HG03139 (cell line): Measurements from ENCODE around the gene MYL3.

ENCODE experiments used
- ATAC-seq: cut with Tn5 transposase; IDR thresholded peaks from one replicate; pipeline ENCODE4 v1.9.1; 2021; ENCODE audit not compliant: unreplicated experiment

The MYL3 gene

GRCh38 chr3:46899151-46900006, 36.1 kb upstream of the MYL3 start:
- no peak for ATAC-seq

DNA sequence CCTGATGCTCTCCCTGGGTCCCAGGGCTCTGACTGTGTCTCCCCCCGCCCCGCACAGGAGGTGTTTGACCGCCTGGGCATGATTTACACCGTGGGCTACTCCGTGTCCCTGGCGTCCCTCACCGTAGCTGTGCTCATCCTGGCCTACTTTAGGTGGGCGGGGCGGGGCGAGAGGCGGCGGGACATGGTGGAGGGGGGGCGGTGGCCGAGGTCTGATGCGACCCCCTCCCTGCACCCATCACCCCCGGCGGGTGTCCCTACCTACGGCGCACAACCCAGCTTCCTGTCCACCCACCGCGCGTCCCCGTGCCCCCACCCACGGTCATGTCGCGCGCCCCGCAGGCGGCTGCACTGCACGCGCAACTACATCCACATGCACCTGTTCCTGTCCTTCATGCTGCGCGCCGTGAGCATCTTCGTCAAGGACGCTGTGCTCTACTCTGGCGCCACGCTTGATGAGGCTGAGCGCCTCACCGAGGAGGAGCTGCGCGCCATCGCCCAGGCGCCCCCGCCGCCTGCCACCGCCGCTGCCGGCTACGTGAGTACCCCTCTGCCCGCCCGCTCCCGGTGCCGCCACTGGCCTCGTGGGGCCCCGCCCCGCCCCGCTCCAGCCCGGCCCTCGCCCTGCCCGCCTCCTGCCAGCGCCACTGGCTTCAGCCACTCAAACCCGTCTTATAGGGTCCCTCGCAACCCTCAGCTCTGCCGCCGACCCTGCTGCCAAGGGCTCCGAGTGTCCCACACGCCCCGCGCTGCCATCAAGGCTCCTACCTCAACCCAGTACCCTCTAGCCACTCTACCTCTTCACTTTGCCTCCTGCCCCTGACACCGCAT, 35.3 kb upstream of the MYL3 start:
- no peak for ATAC-seq

GRCh38 chr3:46897829-46898320, 34.6 kb upstream of the MYL3 start:
- no peak for ATAC-seq

- ATAC-seq: no peak
Measured at GRCh38 chr3:46897031-46897430, 33.8 kb upstream of the MYL3 start.

DNA sequence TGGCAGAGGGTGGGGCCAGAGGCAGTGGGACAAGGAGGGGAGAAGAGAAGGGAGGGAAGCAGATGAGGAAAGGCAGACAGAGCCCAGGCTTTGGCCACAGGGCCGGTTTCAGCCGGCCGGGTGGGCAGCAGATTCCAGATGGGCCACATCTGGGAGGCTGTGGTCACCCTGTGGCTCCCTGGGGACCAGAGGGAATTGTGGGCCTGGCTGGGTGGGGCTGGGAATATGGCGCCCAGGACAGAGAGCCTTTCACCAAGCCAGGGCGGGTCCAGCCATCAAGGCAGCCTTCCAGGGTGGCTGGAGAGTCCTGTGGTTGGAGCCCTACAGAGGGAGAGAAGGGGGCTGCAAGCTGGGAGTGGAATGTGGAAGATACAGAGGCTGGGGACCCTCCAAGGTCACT, 33.1 kb upstream of the MYL3 start:
- no peak for ATAC-seq

DNA sequence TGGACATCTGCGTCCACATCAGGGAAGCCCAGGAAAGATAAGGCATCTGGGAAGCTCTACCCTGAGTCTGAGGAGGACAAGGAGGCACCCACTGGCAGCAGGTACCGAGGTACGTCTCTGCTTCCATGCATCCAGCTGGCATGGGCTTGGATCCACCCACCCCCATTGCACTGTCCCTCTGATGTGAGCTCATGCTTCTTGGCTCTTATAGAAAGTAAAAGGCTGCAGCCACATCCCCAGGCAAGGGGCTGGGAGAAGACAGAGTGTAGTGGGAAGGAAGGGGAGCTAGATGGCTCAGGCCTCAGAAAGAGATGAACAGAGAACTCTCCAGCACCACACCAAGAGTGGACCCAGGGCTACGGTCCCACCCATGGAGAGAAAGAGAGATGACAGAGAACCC, 32.5 kb upstream of the MYL3 start:
- no peak for ATAC-seq

GRCh38 chr3:46895204-46895660, 32.0 kb upstream of the MYL3 start:
- ATAC-seq: no peak

GRCh38 chr3:46894256-46894655, 31.0 kb upstream of the MYL3 start:
- ATAC-seq: no peak

DNA sequence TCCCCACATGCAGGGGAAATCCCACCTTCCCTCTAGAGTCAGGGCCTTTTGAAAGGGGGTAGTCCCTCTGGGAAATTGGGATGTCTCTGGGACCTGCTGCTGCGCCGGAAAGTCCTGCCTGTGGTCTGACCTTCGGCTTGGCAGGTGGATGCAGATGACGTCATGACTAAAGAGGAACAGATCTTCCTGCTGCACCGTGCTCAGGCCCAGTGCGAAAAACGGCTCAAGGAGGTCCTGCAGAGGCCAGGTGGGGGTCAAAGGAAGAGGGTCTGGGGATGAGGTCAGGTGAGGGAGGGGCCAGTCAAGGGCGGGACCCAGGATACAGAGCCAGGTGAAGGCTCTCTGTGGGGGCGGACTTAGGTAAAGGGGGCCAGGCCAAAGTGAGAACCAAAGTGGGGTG, 30.5 kb upstream of the MYL3 start:
- no peak for ATAC-seq

GRCh38 chr3:46893146-46893748, 30.0 kb upstream of the MYL3 start:
- ATAC-seq: no peak

- no peak for ATAC-seq
Measured at GRCh38 chr3:46892285-46893145, 29.3 kb upstream of the MYL3 start.

- no peak for ATAC-seq
Measured at GRCh38 chr3:46891132-46891531, 27.9 kb upstream of the MYL3 start.

DNA sequence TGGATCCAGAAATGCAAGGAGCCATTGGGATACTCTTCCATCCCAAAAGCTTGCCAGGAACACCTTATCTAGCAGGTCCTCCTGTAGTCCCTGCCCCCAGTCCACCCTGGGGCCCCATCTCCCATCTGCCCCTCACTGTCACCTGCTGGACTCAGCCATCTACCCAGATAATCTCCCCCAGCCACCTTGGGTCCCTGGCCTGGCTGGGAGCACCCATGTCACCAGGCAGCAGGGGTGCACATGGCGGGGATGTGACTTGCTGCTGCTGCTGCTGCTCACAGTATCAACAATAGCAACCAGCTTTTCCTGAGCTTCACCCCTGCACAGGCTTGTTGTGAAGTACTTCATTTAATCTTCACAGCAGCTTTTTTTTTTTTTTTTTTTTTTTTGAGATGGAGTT, 26.9 kb upstream of the MYL3 start:
- no peak for ATAC-seq

DNA sequence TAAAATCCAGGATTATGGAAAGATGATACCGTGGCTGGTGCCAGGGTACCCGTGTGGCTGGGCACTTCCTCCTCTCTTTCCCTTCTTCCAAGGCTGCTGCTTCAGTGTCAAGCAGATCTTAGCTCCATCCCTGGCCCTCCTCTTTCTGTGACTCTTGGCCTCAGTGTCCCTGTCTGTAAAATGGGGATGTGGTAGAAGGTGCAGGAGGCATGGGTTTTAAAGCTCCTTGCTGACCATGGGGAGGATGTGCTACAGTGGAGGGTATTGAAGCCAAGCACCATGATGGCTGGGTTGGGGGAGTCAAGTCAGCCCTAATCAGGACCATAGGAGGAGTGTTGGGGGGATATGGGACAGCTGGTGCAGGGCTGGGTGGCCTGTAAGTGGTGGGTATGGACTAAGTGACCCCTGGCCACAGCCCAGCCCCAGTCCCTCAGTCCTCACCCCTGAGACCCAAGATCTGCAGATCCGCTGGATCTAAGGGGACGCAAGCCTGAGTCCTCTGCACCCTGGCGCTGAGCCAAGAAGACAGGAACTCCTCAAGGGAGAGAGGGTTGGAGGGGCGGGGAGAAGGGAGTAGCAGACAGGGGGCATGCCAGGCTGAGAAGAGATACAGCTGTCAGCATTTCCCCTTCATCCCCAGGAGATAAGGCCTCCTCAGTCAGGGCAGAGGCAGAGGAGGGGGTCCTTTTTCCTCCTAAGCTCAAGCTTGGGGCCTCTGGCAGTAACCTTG, 26.3 kb upstream of the MYL3 start:
- no peak for ATAC-seq

- no peak for ATAC-seq
Measured at GRCh38 chr3:46888705-46889104, 25.5 kb upstream of the MYL3 start.

- ATAC-seq: no peak
Measured at GRCh38 chr3:46887980-46888494, 24.8 kb upstream of the MYL3 start.

GRCh38 chr3:46885612-46886011, 22.4 kb upstream of the MYL3 start:
- no peak for ATAC-seq

GRCh38 chr3:46884929-46885328, 21.7 kb upstream of the MYL3 start:
- no peak for ATAC-seq

GRCh38 chr3:46884427-46884826, 21.2 kb upstream of the MYL3 start:
- ATAC-seq: no peak

GRCh38 chr3:46883830-46884185, 20.6 kb upstream of the MYL3 start:
- ATAC-seq: no peak
